Pancreas (tissue), 10 donors: ENCODE results near the gene ATP6AP1. TPM values are rescaled to one million over a fixed set of nuclear protein-coding genes. Genes with fewer than 3 reads are reported as not detected.

Experiments used
- ATAC-seq, 4 donors: fragments of 200-7000 bp; cut with Tn5 transposase; one replicate each; pipeline versions ENCODE4 v1.8.0 to v1.9.1; 2020; ENCODE audit warnings: mild to moderate bottlenecking in 4 of 4, moderate library complexity in 4 of 4
- DNase-seq, 6 donors: peaks; one replicate each; pipeline ENCODE4 v3.0.0-alpha.2; 2020
- FAIRE-seq: peaks from 2 replicates; lab custom pipeline; 2012; peaks lifted over from hg19 to GRCh38; lab: Jason Lieb, UNC
- H3K27ac ChIP-seq, 4 donors: fragments of 200-600 bp; sonication (generic); 1 replicate in 3 of 4; 2 replicates in 1 of 4; pipeline versions ENCODE4 v1.5.0 to v1.8.0; 2020
- H3K27me3 ChIP-seq, 4 donors: fragments of 200-600 bp; one replicate each; pipeline ENCODE4 v1.8.0; 2021
- H3K36me3 ChIP-seq, 3 donors: fragments of 200-600 bp; sonication (generic) in 1 of 3; one replicate each; pipeline versions ENCODE4 v1.5.0 to v1.8.0; 2020 to 2021
- H3K4me1 ChIP-seq, 3 donors: fragments of 200-600 bp; one replicate each; pipeline ENCODE4 v1.8.0; 2021
- H3K4me3 ChIP-seq, 4 donors: fragments of 200-600 bp; sonication (generic) in 2 of 4; one replicate each; pipeline versions ENCODE4 v1.5.0 to v1.8.0; 2020 to 2021
- H3K9me3 ChIP-seq, 4 donors: fragments of 200-600 bp; one replicate each; pipeline ENCODE4 v1.8.0; 2021
- CTCF ChIP-seq, 4 donors: fragments of 200-600 bp; sonication (generic) in 3 of 4; IDR thresholded peaks; one replicate each; pipeline versions ENCODE4 v1.5.0 to v1.8.0; 2021; ENCODE audit warnings: antibody characterized with exemption in 4 of 4
- WGBS, 2 donors: extraction: QIAGEN DNeasy Blood & Tissue Kit; methylation state at CpG; one replicate each; pipeline ENCODE4 v1.1.7; 2013; 5-methylcytosine and 5-hydroxymethylcytosine counted together
- intact Hi-C, 3 donors: fragments of 100-400 bp; cut with DNase I; formaldehyde crosslinking; loops; one replicate each; pipeline versions ENCODE4 v1.11.1 to v1.14.2; 2022
- polyA plus RNA-seq, 2 donors: library from polyadenylated mRNA; stranded (reverse); fragments of 200-250 nt; gene quantifications; one replicate each; pipeline ENCODE4 v1.2.3, GENCODE V29; 2013
- total RNA-seq, 6 donors: library from RNA; stranded (reverse); fragmentation: NEBNext Ultra II Directional in 4 of 6; extraction: Animal tissue kit (Norgen Biotek cat#: 25700) in 4 of 6; gene quantifications; one replicate each; pipeline versions ENCODE4 v1.2.1 to v1.2.4, GENCODE V29; 2021 to 2023
- donor health status: healthy with polysubstance abuse.
- donor health status: DM: no; HTN: no; CAD: no; lungs with moderate emphysema.
- donor health status: DM: no; HTN: no; CAD: no.
- donor health status: control.
- donor health status: control.
- donor health status: Bipolar disorder and iron deficiency.
- donor health status: DM: yes; HTN: yes; CAD: no.
- donor health status: DM: no; HTN: no; CAD: no.
- donor health status: DM: no; HTN: no; CAD: no.
- donor health status: DM: yes; HTN: yes; CAD: no.

Gene ATP6AP1
- total and polyA plus RNA-seq, 8 donors: 27.8 to 82.4 (median 37.7) TPM

- Histone ChIP-seq H3K27me3 (no peaks in the 10 kb centered on the region), H3K4me1 (no peaks in the 10 kb centered on the region), H3K4me3 (peak overlapping the region in 1 of 4 donors; percentile 54), H3K27ac (no peak overlapping the region), H3K36me3 (no peaks in the 10 kb centered on the region), H3K9me3 (no peaks in the 10 kb centered on the region)
- ATAC-seq: no peak
- intact Hi-C loops: no loop called here
- peak in 2 of 6 donors; percentile 43 to 69 for DNase-seq
- WGBS, 2 donors: 71 to 79% methylated on average over 14 of the region's 14 CpGs
- no peak for FAIRE-seq
- TF ChIP-seq CTCF (IDR thresholded peaks at IDR 0.05): no peak
Measured at GRCh38 chrX:154459832-154460231, 31.4 kb downstream of the ATP6AP1 start.

GRCh38 chrX:154460326-154460725, 31.8 kb downstream of the ATP6AP1 start:
- Histone ChIP-seq H3K36me3 (peaks cover 0 to 2% (median 0%) of the 10 kb centered on the region in 3 donors), H3K9me3 (no peaks in the 10 kb centered on the region), H3K27ac (no peak overlapping the region), H3K27me3 (no peaks in the 10 kb centered on the region), H3K4me1 (no peaks in the 10 kb centered on the region), H3K4me3 (no peak overlapping the region)
- intact Hi-C loops: no loop called here
- DNase-seq (peak in 1 of 6 donors; percentile 77), ATAC-seq (no peak), FAIRE-seq (no peak)
- 89 to 93% methylated on average over 26 of the region's 26 CpGs for WGBS, 2 donors
- TF ChIP-seq CTCF (IDR thresholded peaks at IDR 0.05): no peak

- peak in 1 of 6 donors; percentile 59 for DNase-seq
- Histone ChIP-seq H3K27me3 (no peaks in the 10 kb centered on the region), H3K4me3 (no peak overlapping the region), H3K9me3 (no peaks in the 10 kb centered on the region), H3K36me3 (peaks cover 0 to 7% (median 0%) of the 10 kb centered on the region in 3 donors), H3K27ac (no peak overlapping the region), H3K4me1 (no peaks in the 10 kb centered on the region)
- WGBS, 2 donors: 83 to 90% methylated on average over 8 of the region's 8 CpGs
- no peak for TF ChIP-seq CTCF (IDR thresholded peaks at IDR 0.05)
- no peak for FAIRE-seq
- no peak for ATAC-seq
- intact Hi-C loops: no loop called here
Measured at GRCh38 chrX:154462396-154462795, 33.9 kb downstream of the ATP6AP1 start.

GRCh38 chrX:154463611-154464220, 35.2 kb downstream of the ATP6AP1 start:
- DNase-seq (peak in 2 of 6 donors; percentile 26 to 69), ATAC-seq (no peak), FAIRE-seq (no peak)
- no peaks in the 10 kb centered on the region for H3K27me3 ChIP-seq
- WGBS, 2 donors: 88 to 94% methylated on average over 28 to 36 of the region's 36 CpGs
- H3K9me3 ChIP-seq: no peaks in the 10 kb centered on the region
- H3K4me1 ChIP-seq: no peaks in the 10 kb centered on the region
- intact Hi-C loops: no loop called here
- no peak for TF ChIP-seq CTCF (IDR thresholded peaks at IDR 0.05)
- peaks cover 0 to 7% (median 0%) of the 10 kb centered on the region in 3 donors for H3K36me3 ChIP-seq
- no peak overlapping the region for H3K4me3 ChIP-seq
- H3K27ac ChIP-seq: no peak overlapping the region

GRCh38 chrX:154464806-154465365, 36.4 kb downstream of the ATP6AP1 start:
- ATAC-seq (no peak), DNase-seq (peak in 2 of 6 donors; percentile 12 to 72), FAIRE-seq (no peak)
- no peaks in the 10 kb centered on the region for H3K9me3 ChIP-seq
- no peaks in the 10 kb centered on the region for H3K27me3 ChIP-seq
- no peak for TF ChIP-seq CTCF (IDR thresholded peaks at IDR 0.05)
- intact Hi-C loops: no loop called here
- H3K4me1 ChIP-seq: no peaks in the 10 kb centered on the region
- no peak overlapping the region for H3K4me3 ChIP-seq
- WGBS, 2 donors: 93 to 95% methylated on average over 27 to 28 of the region's 28 CpGs
- H3K27ac ChIP-seq: no peak overlapping the region
- H3K36me3 ChIP-seq: peaks cover 0 to 7% (median 0%) of the 10 kb centered on the region in 3 donors
